Measurements from ENCODE around the gene ABHD10. TPM values are rescaled to one million over a fixed set of nuclear protein-coding genes. Genes with fewer than 3 reads are reported as not detected.
A peak's percentile ranks its signal among the peaks of the same experiment; 100 is the strongest.

The ABHD10 gene
- polyA plus RNA-seq, 2 of the 4 experiments (the other 2 are of a cell fraction): 31.8 to 42.1 TPM

GRCh38 chr3:111939873-111940272 is 39.0 kb upstream of the ABHD10 start (continued):
- TF ChIP-seq HMGXB4 (CRISPR knock-in tag; IDR thresholded peaks at IDR 0.05; ENCODE audit: borderline replicate concordance): no peak
- no peak for TF ChIP-seq PHF8 (IDR thresholded peaks at IDR 0.05; ENCODE audit: borderline replicate concordance, low read depth)
- no peak for TF ChIP-seq RCOR1 (IDR thresholded peaks at IDR 0.05; ENCODE audit: low read depth, low read length)

GRCh38 chr3:111943533-111943932 is 35.3 kb upstream of the ABHD10 start:
- H3K27ac ChIP-seq: no peak overlapping the region

GRCh38 chr3:111944372-111944771 is 34.5 kb upstream of the ABHD10 start:
- no peak for DNase-seq (ENCODE audit: low read depth in 1 of 2, low spot score in 1 of 2)
- ATAC-seq: no peak
- ChIA-PET CTCF (interaction anchor here (0.6 kb wide), 1 partner anchor 66 kb away, joined by 4 read pairs; no protein-coding TSS in a partner anchor), POLR2A (no interaction called here)
- Histone ChIP-seq H3K4me1 (peaks cover 15% of the 10 kb centered on the region), H3K9me3 (no peaks in the 10 kb centered on the region), H3K4me3 (no peak overlapping the region), H3K4me2 (no peak overlapping the region), H3K27ac (peak overlapping the region in 1 of 2 experiments; percentile 23; a peak in 1 of 6 replicates)
- TF ChIP-seq RARB (CRISPR knock-in tag; IDR thresholded peaks at IDR 0.05) (no peak), FOSL2 (IDR thresholded peaks at IDR 0.05) (no peak), FOSL2 (CRISPR knock-in tag; IDR thresholded peaks at IDR 0.05) (peak; percentile 74), CHD2 (IDR thresholded peaks at IDR 0.05; ENCODE audit: low read length, partially characterized antibody) (no peak), CEBPB (IDR thresholded peaks at IDR 0.05) (peak in 1 of 2 experiments; percentile 47; a peak in 1 of 4 replicates), KDM1A (IDR thresholded peaks at IDR 0.05; ENCODE audit: low read depth) (no peak)
- 88% methylated on average over 4 of the region's 4 CpGs for WGBS (ENCODE audit: missing lambda C conversion rate)
- peak; percentile 70 for FAIRE-seq

More at GRCh38 chr3:111943533-111943932, 35.3 kb upstream of the ABHD10 start:
- DNase-seq (ENCODE audit: low read depth in 1 of 2, low spot score in 1 of 2) (no peak), ATAC-seq (no peak), FAIRE-seq (peak; percentile 84)
- peaks cover 15% of the 10 kb centered on the region for H3K4me1 ChIP-seq
- 78% methylated on average over 2 of the region's 2 CpGs for WGBS (ENCODE audit: missing lambda C conversion rate)
- ChIA-PET CTCF (no interaction called here), POLR2A (no interaction called here)
- TF ChIP-seq FOXS1 (CRISPR knock-in tag; IDR thresholded peaks at IDR 0.05): no peak
- no peak for TF ChIP-seq HEYL (CRISPR knock-in tag; IDR thresholded peaks at IDR 0.05)
- TF ChIP-seq TFCP2L1 (CRISPR knock-in tag; IDR thresholded peaks at IDR 0.05): no peak
- no peak for TF ChIP-seq POLR2AphosphoS2 (conservative IDR thresholded peaks at IDR 0.05; ENCODE audit: low read length)
- TF ChIP-seq HDAC2 (IDR thresholded peaks at IDR 0.05): no peak
- TF ChIP-seq SMC3 (IDR thresholded peaks at IDR 0.05): no peak
- no peak for TF ChIP-seq MAX (IDR thresholded peaks at IDR 0.05)
- no peak for TF ChIP-seq BCL3 (IDR thresholded peaks at IDR 0.05)
- TF ChIP-seq ZNF302 (CRISPR knock-in tag; IDR thresholded peaks at IDR 0.05): no peak
- TF ChIP-seq CHD2 (IDR thresholded peaks at IDR 0.05; ENCODE audit: low read length, partially characterized antibody): no peak
- no peak for TF ChIP-seq HOXB5 (CRISPR knock-in tag; IDR thresholded peaks at IDR 0.05)
- no peak for TF ChIP-seq PBX3 (IDR thresholded peaks at IDR 0.05)
- TF ChIP-seq ESRRA (IDR thresholded peaks at IDR 0.05; ENCODE audit: borderline replicate concordance, low read length): no peak
- no peak for TF ChIP-seq NFE2L2 (conservative IDR thresholded peaks at IDR 0.05; ENCODE audit: low read length)
- no peak for TF ChIP-seq HES2 (IDR thresholded peaks at IDR 0.05)
- H3K4me3 ChIP-seq: no peak overlapping the region
- no peak overlapping the region for H3K4me2 ChIP-seq
- H3K9me3 ChIP-seq: no peaks in the 10 kb centered on the region
